Left forelimb (tissue), 1 donor: ENCODE data around the gene NR0B2.

Experiments
- DNase-seq: peaks from one replicate; pipeline ENCODE4 v3.0.0-alpha.2; 2018; ENCODE audit warnings: low spot score

Gene NR0B2

DNA sequence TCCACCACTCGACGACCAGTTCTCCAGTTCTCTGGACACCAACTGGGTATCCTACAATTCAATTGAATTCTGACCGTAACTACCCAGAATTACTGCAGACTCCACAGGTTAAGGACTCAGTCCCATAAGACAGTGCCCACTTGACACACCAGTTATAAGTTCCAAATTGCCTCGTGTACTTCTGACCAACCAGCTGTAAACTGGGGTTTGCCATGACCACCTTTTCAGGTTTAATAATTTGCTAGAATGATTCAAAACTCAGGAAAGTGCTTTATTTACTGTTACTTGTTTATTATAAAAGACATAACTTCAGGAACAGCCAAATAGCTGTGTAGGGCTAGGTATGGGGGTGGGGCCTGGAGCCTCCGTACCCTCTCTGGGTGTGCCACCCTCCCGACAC is 23.0 kb upstream of the NR0B2 start:
- DNase-seq = no peak

DNA sequence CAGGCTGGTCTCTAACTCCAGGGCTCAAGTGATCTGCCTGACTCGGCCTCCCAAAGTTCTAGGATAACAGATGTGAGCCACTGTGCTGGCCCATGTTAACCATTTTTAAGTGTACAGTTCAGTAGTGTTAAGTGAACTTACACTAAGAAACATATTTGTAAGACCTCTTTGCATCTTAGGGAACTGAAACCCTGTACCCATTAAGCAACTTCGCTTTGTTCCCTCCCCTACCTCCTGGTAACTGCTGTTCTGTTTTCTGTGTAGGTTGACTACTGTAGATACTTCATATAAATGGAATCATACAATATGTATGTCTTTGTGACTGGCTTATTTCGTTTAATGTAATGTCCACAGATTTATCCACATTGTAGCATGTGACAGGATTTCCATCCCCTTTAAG is 18.8 kb upstream of the NR0B2 start:
- no peak for DNase-seq

DNA sequence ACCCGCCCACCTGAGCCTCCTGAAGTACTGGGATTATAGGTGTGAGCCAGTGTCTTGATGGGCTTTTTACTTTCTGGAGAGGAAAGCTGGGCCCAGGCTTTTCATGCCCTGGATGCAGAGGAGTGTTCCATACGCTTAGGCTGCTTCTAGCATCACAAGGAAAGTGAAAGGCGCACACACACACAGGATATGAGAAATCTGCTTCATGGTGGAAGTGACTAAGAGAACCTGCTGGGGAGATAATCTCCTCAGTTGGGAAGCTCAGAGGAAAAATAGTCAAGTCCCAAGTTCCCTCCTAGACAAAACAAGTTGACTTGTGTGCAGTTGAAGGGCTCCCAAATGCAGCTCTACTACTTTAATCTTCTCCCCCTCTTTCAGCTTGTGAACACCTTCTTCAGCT is 9.9 kb upstream of the NR0B2 start:
- DNase-seq = no peak

- no peak for DNase-seq
Measured at GRCh38 chr1:26922901-26923300, 9.1 kb upstream of the NR0B2 start.

- no peak for DNase-seq
Measured at GRCh38 chr1:26922431-26922729, 8.6 kb upstream of the NR0B2 start.

- DNase-seq = peak; percentile 96
Measured at GRCh38 chr1:26921540-26922430, 8.0 kb upstream of the NR0B2 start, which contains the start of gene NUDC. Gene NUDC, plus strand, starts transcription at chr1:26921743. Its CDS starts 106 bp downstream, at chr1:26921849.

DNA sequence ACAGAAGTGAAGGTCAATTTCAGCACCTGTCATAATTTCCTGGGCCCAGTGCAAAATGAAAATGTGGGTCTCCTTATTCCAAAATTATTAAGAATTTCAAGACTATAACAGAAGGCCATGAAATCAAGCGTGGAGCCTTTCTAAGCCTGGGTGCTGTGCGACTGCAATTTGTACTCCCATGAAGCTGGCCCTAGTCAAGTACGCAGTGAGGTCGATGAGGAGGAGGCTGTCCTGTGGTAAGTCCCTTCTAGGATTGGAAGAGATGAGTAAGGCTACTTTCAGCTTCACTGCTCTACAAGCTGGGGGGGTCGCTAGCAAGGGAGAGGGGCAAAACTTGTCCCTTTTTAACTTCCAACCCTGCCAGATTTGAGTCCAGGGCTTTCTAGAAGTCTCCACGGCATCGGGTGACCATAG is 7.4 kb upstream of the NR0B2 start:
- no peak for DNase-seq

DNA sequence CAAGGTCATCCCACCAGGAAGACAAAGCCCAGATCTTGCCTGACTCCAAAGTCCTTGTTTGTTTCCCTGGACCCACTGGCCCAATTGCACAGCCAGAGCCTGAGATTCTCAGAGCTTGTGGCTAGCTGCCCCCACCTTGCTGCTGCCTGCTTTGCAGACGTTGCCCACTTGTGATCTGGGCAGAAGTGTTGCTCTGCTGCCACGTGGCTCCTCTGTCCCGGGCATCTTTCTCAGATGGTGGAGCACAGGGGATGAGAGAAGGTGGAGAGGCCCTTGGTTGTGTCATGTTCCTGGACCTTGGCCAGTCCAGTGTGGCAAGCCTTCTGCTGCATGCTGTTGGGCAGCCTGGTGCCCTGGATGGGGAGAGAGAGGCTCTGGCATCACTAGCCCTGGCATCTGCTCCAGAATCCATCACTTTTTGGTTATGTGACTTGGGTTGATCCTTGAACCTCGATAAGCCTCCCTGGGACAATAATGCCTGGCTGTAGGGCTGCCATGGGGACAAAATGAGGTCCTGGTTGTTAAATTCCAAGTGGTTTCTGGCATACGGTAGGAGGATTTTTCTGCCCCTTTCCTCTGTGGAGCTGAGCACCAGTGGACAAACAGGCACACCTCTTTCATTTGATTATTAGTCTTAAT is 1.5 kb upstream of the NR0B2 start:
- DNase-seq = no peak

DNA sequence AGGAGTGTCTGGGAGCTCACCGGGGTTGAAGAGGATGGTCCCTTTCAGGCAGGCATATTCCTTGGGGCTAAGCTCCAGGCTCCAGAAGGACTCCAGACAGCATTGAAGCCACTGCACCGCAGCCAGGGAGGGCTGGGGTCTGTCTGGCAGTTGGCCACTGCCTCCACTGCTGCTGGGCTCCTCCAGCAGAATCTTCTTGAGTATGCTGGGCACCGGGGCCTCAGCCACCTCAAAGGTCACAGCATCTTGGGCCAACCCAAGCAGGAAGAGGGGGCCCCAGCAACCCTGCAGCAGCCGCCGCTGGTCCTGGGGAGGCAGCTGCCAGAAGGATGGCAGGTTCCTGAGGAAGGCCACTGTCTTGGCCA is 404 bp downstream of the NR0B2 start:
- DNase-seq = no peak

- no peak for DNase-seq
Measured at GRCh38 chr1:26912147-26912490, 1.7 kb downstream of the NR0B2 start.

- no peak for DNase-seq
Measured at GRCh38 chr1:26911399-26912146, 2.2 kb downstream of the NR0B2 start.

GRCh38 chr1:26910343-26911160 is 3.2 kb downstream of the NR0B2 start:
- no peak for DNase-seq

DNA sequence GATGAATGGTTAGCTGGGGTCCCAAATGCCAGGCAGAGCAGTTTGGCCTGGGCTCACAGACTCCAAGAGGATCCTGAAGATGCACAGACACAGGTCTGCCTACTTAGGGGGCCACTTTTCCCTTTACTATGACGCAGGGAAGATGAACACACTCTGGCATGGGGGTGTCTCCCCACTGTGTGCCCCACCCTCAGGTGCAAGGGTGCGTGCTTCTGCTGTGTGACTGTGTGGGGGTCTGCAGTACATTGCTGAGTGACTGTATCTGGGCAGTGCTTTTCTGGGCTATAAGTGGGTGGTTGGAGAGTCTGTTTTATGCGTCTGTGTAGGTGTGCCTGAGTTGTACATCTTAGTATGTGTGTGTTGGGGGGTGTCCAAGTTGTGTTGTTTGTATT is 3.8 kb downstream of the NR0B2 start:
- DNase-seq = no peak

- no peak for DNase-seq
Measured at GRCh38 chr1:26907071-26907917, 6.5 kb downstream of the NR0B2 start.

DNA sequence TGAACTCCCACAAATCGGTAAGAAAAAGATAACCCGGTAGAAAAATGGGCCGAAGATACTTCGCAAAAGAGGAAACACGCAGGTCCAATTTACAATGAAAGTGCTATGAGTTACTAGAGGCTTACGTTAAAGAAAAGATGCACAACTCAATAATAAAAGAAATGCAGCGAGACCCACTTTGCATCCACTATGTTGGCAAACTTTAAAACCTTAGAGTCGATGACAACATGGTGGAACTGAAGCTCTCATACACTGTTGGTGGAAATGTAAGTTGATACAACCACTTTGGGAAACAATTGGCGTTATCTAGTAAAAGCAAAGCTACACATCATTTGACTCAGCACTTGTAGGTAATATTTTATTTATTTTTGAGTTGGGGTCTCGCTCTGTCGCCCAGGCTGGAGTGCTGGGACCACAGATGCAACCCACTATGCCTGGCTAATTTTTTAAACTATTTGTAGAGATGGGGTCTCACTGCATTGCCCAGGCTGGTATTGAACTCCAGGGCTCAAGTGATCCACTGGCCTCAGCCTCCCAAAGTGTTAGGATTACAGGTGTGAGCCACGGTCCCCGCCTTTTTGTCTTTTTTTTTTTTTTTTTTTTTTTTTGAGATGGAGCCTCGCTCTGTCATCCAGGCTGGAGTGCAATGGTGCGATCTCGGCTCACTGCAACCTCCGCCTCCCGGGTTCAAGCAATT is 12.8 kb downstream of the NR0B2 start:
- no peak for DNase-seq

DNA sequence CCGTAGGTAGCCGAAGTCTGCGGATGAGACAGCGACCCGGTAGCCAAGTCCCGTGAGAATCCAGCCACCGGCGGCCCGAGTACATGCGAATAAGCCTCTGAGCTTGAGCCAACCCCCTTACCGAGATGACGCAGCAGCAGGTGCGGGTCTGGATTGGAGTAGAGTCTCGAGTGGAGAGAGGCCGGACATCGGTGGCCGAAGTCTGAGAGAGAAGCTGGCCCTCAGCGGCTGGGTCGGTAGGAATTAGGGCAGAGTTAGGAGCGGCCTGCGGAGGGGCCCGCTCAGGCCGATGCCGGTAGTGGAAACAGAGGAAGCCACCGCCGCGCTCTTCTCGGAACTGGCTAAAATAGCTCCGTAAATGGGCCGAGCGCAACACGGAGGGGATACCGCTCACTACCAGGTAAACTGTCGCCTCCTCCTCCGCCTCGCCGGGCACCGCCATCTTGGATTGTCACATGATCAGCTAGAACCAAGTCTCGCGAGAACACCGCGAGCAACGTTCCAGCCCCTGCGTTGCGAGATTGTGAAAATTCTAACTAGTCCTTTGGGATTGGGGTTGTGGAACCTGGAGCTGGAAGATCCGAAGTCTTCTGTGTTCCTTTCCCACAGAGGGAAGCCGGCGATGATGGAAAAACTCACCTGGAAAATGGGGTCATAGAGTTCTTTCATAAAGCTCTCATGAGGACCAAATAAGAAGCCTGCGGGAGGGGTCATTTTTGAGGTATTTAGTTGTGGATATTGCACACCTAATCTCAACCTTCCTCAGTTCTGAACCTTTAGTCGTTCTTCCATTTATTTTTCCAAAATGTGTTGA is 13.6 kb downstream of the NR0B2 start, which contains the start of gene GPATCH3:
Gene GPATCH3, minus strand, starts transcription at position 467 of the 814 bp plus-strand sequence. Its CDS starts 25 bp downstream, at position 442.
- peak; percentile 94 for DNase-seq

GRCh38 chr1:26897351-26897750 is 16.4 kb downstream of the NR0B2 start:
- no peak for DNase-seq

- no peak for DNase-seq
Measured at GRCh38 chr1:26894263-26894662, 19.5 kb downstream of the NR0B2 start.

- DNase-seq = no peak
Measured at GRCh38 chr1:26890467-26890796, 23.3 kb downstream of the NR0B2 start.
